Measurements from ENCODE around the gene ELOA2.
"Not testable (repeated sequence)": the region's sequence is repeated elsewhere in the genome, so short reads cannot be mapped to it uniquely, and the experiment has no call there.

The ELOA2 gene

DNA sequence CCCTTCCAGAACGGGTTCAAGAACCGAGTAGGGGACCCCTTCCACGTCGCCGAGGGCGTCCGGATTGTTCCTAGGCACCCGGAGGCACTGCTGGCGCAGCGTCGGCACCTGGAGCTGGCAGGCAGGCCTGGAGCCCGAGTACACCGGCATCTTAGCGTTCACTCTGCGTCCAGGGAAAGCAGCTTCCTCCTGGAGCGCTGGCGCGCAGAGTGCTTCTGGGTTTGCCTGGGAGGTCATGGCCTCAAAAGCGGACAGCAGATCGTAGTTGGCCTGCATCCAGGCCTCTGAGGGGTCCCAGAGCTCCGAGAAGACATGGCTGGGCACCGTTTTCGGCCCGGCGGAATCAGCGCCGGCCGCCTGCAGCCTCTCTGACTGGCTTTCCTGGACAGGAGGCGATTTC, 12.6 kb downstream of the ELOA2 start:
- DNase-seq (ENCODE audit: low read depth), result not testable (repeated sequence)

DNA sequence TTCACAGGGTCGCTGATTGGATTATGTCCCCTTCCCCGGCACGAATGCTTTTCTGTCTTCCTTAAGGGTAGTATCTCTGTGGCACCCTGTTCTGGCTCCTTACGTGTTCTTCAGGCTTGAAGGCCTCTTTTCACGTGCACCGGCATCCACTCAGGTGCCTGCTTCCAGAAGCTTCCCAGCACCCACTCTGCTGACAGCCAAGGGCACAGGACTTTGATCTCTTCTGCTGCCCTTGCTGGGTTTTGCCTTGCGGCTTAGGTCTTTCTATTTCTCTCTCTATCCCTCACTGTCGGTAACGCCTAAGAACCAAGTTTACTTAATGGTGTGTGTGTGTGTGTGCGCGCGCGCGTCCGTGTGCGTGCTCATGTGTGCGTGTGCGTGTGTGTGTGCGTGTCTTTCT, 14.7 kb downstream of the ELOA2 start:
- DNase-seq (ENCODE audit: low read depth), result not testable (repeated sequence)

DNA sequence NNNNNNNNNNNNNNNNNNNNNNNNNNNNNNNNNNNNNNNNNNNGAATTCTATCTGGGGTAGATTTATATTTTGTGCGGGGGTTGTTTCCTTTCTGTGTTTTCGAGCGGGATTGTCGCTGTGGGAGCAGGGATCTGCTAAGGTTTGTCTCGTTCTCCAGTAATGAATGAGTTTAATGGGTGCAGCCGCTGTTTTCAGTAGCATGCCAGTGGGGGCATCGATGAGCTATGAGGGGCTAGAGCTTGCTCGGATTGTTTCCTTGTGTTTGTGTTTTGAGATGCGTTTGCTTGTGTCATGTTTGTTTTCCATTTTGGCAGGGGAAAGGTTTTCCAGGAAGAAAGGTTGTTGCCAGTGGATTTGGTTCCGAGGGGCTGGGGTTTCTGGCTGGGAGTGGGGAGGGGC, 15.6 kb downstream of the ELOA2 start:
- DNase-seq (ENCODE audit: low read depth), result not testable (repeated sequence)

All from HS-5 (cell line).